H1 (cell line): ENCODE results near the gene SLC8B1. TPM values are rescaled to one million over a fixed set of nuclear protein-coding genes. Genes with fewer than 3 reads are reported as not detected.

Source experiments
- CEBPB ChIP-seq: IDR thresholded peaks from 2 replicates; pipeline ENCODE4 v1.6.1; 2012; ENCODE audit warnings: low read depth, low read length
- GTF2F1 ChIP-seq: IDR thresholded peaks from 2 replicates; pipeline ENCODE4 v1.6.1; 2012; ENCODE audit warnings: low read depth, low read length, improper control_type of control experiment, borderline replicate concordance
- KDM4A ChIP-seq: IDR thresholded peaks from one replicate; pipeline ENCODE4 v1.7.1; 2012; ENCODE audit warnings: low read depth, mild to moderate bottlenecking, moderate library complexity, low read length, inconsistent platforms; ENCODE audit not compliant: severe bottlenecking
- KDM5A ChIP-seq: fragments of 200-600 bp; IDR thresholded peaks from 2 replicates; pipeline ENCODE4 v1.7.1; 2012; ENCODE audit warnings: mild to moderate bottlenecking, low read length, inconsistent platforms, mixed read lengths
- SRF ChIP-seq: IDR thresholded peaks from 2 replicates; pipeline ENCODE4 v1.6.1; 2011; ENCODE audit warnings: mild to moderate bottlenecking, low read depth, low read length, moderate library complexity
- SUZ12 ChIP-seq: fragments of 200-600 bp; sonication (generic); IDR thresholded peaks from 2 replicates; pipeline ENCODE4 v1.6.1; 2012; ENCODE audit warnings: mild to moderate bottlenecking, inconsistent platforms, low read length, moderate library complexity, mixed read lengths
- polyA plus RNA-seq, 7 experiments: library from polyadenylated mRNA; depleted of rRNA in 3 of 7; stranded (reverse) in 5 of 7; unstranded in 2 of 7; fragments of >200 nt in 5 of 7; fragments of 200-250 nt in 2 of 7; gene quantifications; 1 replicate in 5 of 7; 2 replicates in 1 of 7; 4 replicates in 1 of 7; pipeline versions ENCODE4 v1.2.1 to v1.2.3, GENCODE V29; 2011 to 2013; ENCODE audit warnings: missing spikeins in 2 of 7, mixed read lengths in 2 of 7
- total RNA-seq: library from RNA; stranded (reverse); fragmentation: NEBNext Ultra II Directional; extraction: Animal tissue kit (Norgen Biotek cat#: 25700); gene quantifications from 2 replicates; pipeline ENCODE4 v1.2.1, GENCODE V29; 2021
- TF ChIP-seq, protein P1 (sequence below): IDR thresholded peaks from 2 replicates; pipeline ENCODE4 v1.6.1; 2012; ENCODE audit warnings: inconsistent platforms
- TF ChIP-seq, protein P2 (sequence below): IDR thresholded peaks from 2 replicates; pipeline ENCODE4 v1.6.1; 2012; ENCODE audit warnings: inconsistent platforms

Gene SLC8B1
- total and polyA plus RNA-seq, 2 of the 8 experiments (the other 6 are each of a cell fraction or from before 2014, with no cell fraction given): 11.2 to 19.1 TPM

- TF ChIP-seq, protein P1, sequence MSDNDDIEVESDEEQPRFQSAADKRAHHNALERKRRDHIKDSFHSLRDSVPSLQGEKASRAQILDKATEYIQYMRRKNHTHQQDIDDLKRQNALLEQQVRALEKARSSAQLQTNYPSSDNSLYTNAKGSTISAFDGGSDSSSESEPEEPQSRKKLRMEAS: no peak
- no peak for TF ChIP-seq KDM5A
- TF ChIP-seq SUZ12: no peak
- no peak for TF ChIP-seq SRF
- no peak for TF ChIP-seq KDM4A
- TF ChIP-seq GTF2F1: no peak
- TF ChIP-seq CEBPB: no peak
- TF ChIP-seq, protein P2, sequence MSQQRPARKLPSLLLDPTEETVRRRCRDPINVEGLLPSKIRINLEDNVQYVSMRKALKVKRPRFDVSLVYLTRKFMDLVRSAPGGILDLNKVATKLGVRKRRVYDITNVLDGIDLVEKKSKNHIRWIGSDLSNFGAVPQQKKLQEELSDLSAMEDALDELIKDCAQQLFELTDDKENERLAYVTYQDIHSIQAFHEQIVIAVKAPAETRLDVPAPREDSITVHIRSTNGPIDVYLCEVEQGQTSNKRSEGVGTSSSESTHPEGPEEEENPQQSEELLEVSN: no peak
These were observed 74.1 kb downstream of the SLC8B1 start (continued) for GRCh38 chr12:113260636-113261300.
